Stomach (tissue), 4 donors: ENCODE results near the gene PLEKHM3.

Source experiments
- CTCF ChIP-seq, 7 experiments: fragments of 450-650 bp in 4 of 7; fragments of 200-600 bp in 3 of 7; sonication (generic) in 3 of 7; IDR thresholded peaks; one replicate each; pipeline ENCODE4 v1.5.1; 2016 to 2019; ENCODE audit warnings: antibody characterized with exemption in 7 of 7, control low read depth in 2 of 7, mild to moderate bottlenecking in 1 of 7
- EP300 ChIP-seq: sonication (generic); formaldehyde crosslinking; IDR thresholded peaks from one replicate; pipeline ENCODE4 v1.6.1; 2017; ENCODE audit warnings: antibody characterized with exemption

- TF ChIP-seq CTCF (IDR thresholded peaks at IDR 0.05), result no peak
- TF ChIP-seq EP300, result no peak
Observed at GRCh38 chr2:207896525-207897285, 128.6 kb downstream of the PLEKHM3 start.
